Right lobe of liver (tissue), 6 donors: ENCODE results near the gene WTAP. TPM values are rescaled to one million over a fixed set of nuclear protein-coding genes. Genes with fewer than 3 reads are reported as not detected.
A peak's percentile ranks its signal among the peaks of the same experiment; 100 is the strongest.

Source experiments
- ATAC-seq, 4 donors: fragments of 200-7000 bp; cut with Tn5 transposase; one replicate each; pipeline ENCODE4 v1.9.1; 2020; ENCODE audit warnings: mild to moderate bottlenecking in 4 of 4, moderate library complexity in 4 of 4
- DNase-seq, 3 donors: peaks; one replicate each; pipeline ENCODE4 v3.0.0-alpha.2; 2020
- H3K27ac ChIP-seq, 3 donors: fragments of 200-600 bp; one replicate each; pipeline ENCODE4 v1.8.0; 2022
- H3K27me3 ChIP-seq, 2 donors: fragments of 200-600 bp; one replicate each; pipeline ENCODE4 v1.8.0; 2022
- H3K36me3 ChIP-seq, 4 donors: fragments of 200-600 bp; sonication (generic) in 1 of 4; one replicate each; pipeline versions ENCODE4 v1.5.1 to v1.8.0; 2017 to 2022; ENCODE audit warnings: control low read depth in 1 of 4
- H3K4me1 ChIP-seq, 4 donors: fragments of 200-600 bp; sonication (generic) in 1 of 4; one replicate each; pipeline versions ENCODE4 v1.5.1 to v1.8.0; 2017 to 2022; ENCODE audit warnings: control low read depth in 1 of 4
- H3K4me3 ChIP-seq, 3 donors: fragments of 200-600 bp; one replicate each; pipeline ENCODE4 v1.8.0; 2022
- H3K9me3 ChIP-seq, 4 donors: fragments of 200-600 bp; sonication (generic) in 1 of 4; one replicate each; pipeline versions ENCODE4 v1.5.1 to v1.8.0; 2017 to 2022; ENCODE audit warnings: control low read depth in 1 of 4
- CTCF ChIP-seq, 4 donors: fragments of 200-600 bp in 3 of 4; fragments of 450-650 bp in 1 of 4; IDR thresholded peaks; one replicate each; pipeline versions ENCODE4 v1.5.1 to v1.8.0; 2016 to 2022; ENCODE audit warnings: antibody characterized with exemption in 4 of 4, mild to moderate bottlenecking in 2 of 4
- POLR2A ChIP-seq: fragments of 450-650 bp; IDR thresholded peaks from one replicate; pipeline ENCODE4 v1.6.1; 2017; ENCODE audit warnings: antibody characterized with exemption, mild to moderate bottlenecking
- WGBS: methylation state at CpG from one replicate; pipeline ENCODE4 v1.1.6; 2018; ENCODE audit warnings: low coverage, low lambda C conversion rate; ENCODE audit not compliant: insufficient coverage; ENCODE audit errors: missing lambda C conversion rate; 5-methylcytosine and 5-hydroxymethylcytosine counted together
- intact Hi-C, 2 donors: fragments of 100-400 bp; cut with DNase I; formaldehyde crosslinking; loops; one replicate each; pipeline versions ENCODE4 v1.11.2 to v1.14.1; 2022
- small RNA-seq, 2 experiments: library from RNA; depleted of rRNA; stranded (forward); fragments of <200 nt; gene quantifications; one replicate each; pipeline ENCODE3, GENCODE V24; 2016
- total RNA-seq, 6 experiments: library from RNA; depleted of rRNA in 2 of 6; stranded (reverse); fragments of >200 nt in 2 of 6; fragmentation: NEBNext Ultra II Directional in 3 of 6; extraction: Animal tissue kit (Norgen Biotek cat#: 25700) in 3 of 6; gene quantifications; one replicate each; pipeline versions ENCODE4 v1.1.0 to v1.2.4, GENCODE V29; 2016 to 2023
- donor health status: DM: no; HTN: yes; CAD: no.
- donor health status: DM: no; HTN: no; CAD: no.
- donor health status: DM: no; HTN: no; CAD: no.
- donor health status: DM: no; HTN: yes; CAD: no.
- donor health status: DM: no; HTN: yes; CAD: no.

Gene WTAP
- total RNA-seq, 6 experiments from 2014 or later, result 21.1 to 64.3 (median 37.6) TPM

GRCh38 chr6:159800141-159800865, 73.0 kb downstream of the WTAP start, which contains the start of gene PNLDC1:
TSS of gene PNLDC1 (plus strand) at chr6:159800276. CDS start at chr6:159800308, 32 bp downstream.
- Histone ChIP-seq H3K4me3 (no peak within 1 kb of the TSS), H3K27me3 (no peaks in the 10 kb centered on the region), H3K9me3 (no peaks in the 10 kb centered on the region), H3K36me3 (peaks cover 3 to 33% (median 15%) of the 10 kb centered on the region in 4 donors), H3K27ac (no peak within 1 kb of the TSS), H3K4me1 (peaks cover 0 to 2% (median 0%) of the 10 kb centered on the region in 4 donors)
- DNase-seq (no peak), ATAC-seq (peak in 1 of 4 donors; percentile 19)
- 95% methylated on average over 13 of the region's 50 CpGs for WGBS
- intact Hi-C loops, result no loop called here
- TF ChIP-seq CTCF (IDR thresholded peaks at IDR 0.05) (no peak), POLR2A (no peak)

- DNase-seq (no peak), ATAC-seq (no peak)
- Histone ChIP-seq H3K27me3 (no peaks in the 10 kb centered on the region), H3K36me3 (peaks cover 3 to 25% (median 12%) of the 10 kb centered on the region in 4 donors), H3K4me3 (no peak overlapping the region), H3K9me3 (no peaks in the 10 kb centered on the region), H3K27ac (no peak overlapping the region), H3K4me1 (peaks cover 0 to 9% (median 0%) of the 10 kb centered on the region in 4 donors)
- WGBS, result 82% methylated on average over 7 of the region's 8 CpGs
- TF ChIP-seq POLR2A, result no peak
- no peak for TF ChIP-seq CTCF (IDR thresholded peaks at IDR 0.05)
- intact Hi-C loops, result no loop called here
Observed at GRCh38 chr6:159801935-159802334, 74.6 kb downstream of the WTAP start.

GRCh38 chr6:159804504-159804903, 77.2 kb downstream of the WTAP start:
- H3K9me3 ChIP-seq, result no peaks in the 10 kb centered on the region
- no peaks in the 10 kb centered on the region for H3K27me3 ChIP-seq
- H3K36me3 ChIP-seq, result no peaks in the 10 kb centered on the region
- peaks cover 0 to 9% (median 0%) of the 10 kb centered on the region in 4 donors for H3K4me1 ChIP-seq
- DNase-seq (no peak), ATAC-seq (no peak)
- 83% methylated on average over 10 of the region's 10 CpGs for WGBS
- TF ChIP-seq CTCF (IDR thresholded peaks at IDR 0.05) (no peak), POLR2A (no peak)
- H3K4me3 ChIP-seq, result no peak overlapping the region
- intact Hi-C loops, result no loop called here
- H3K27ac ChIP-seq, result no peak overlapping the region

DNA sequence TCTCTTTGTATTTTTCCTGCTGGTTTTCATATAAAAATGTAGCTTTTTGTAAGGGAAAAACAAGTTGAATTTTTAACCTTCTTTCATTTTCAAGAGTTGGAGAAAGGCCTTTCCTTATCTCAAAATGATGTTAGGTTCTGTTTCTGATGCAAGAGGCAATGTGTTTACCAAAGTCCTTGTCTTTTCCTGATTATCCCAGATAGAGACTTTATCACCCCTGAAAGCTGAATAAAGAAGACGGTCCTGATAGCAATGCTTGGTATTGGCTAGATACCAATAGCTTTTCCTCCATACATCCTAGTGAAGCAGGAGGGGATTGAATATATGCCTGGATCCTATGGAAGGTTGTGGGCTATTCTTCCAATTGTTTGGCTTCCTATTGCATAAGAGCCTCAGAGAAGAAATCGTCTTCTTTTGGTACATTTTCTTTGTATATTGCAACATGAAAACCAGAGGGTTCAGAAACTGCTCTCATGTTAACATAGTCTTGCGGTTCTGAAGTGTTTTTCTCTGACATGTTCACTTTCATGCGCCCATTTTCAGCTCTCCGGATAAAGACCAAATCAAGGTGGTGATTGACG, 78.2 kb downstream of the WTAP start:
- WGBS, result 68% methylated on average over 6 of the region's 6 CpGs
- Histone ChIP-seq H3K4me3 (no peak overlapping the region), H3K27ac (no peak overlapping the region), H3K9me3 (no peaks in the 10 kb centered on the region), H3K27me3 (no peaks in the 10 kb centered on the region), H3K36me3 (no peaks in the 10 kb centered on the region), H3K4me1 (peaks cover 0 to 9% (median 0%) of the 10 kb centered on the region in 4 donors)
- TF ChIP-seq CTCF (IDR thresholded peaks at IDR 0.05) (no peak), POLR2A (no peak)
- intact Hi-C loops, result no loop called here
- ATAC-seq, result peak in 2 of 4 donors; percentile 29 to 50
- no peak for DNase-seq

Small RNA genes within 50 kb of the gene (small RNA-seq; reads per million reads assigned to genes)
- 0 reads per million in 2 experiments for gene RNU4ATAC18P
- 122 to 169 reads per million in 2 experiments for gene SNORA20
- gene SNORA29, result 0 reads per million in 2 experiments

Other genes starting within 250 kb of the WTAP start
- 1,000 to 10,000 TPM in 3 of 6 experiments, 100 to 1,000 TPM in 3; 606 to 3,254 (median 1,720) TPM for gene SOD2, start 34.3 kb upstream of the WTAP start, total RNA-seq
- 100 to 1,000 TPM in 1 of 6 experiments, 10 to 100 TPM in 5; 11.2 to 120 (median 52.2) TPM for gene ACAT2, start 34.5 kb downstream of the WTAP start, total RNA-seq
- gene TCP1, start 62.1 kb downstream of the WTAP start, total RNA-seq, result 10 to 100 TPM; 50.4 to 97.1 (median 77.8) TPM
- gene MRPL18, start 63.0 kb downstream of the WTAP start, total RNA-seq, result 10 to 100 TPM; 26.6 to 78.5 (median 43.1) TPM
- under 1 TPM in 1 of 6 experiments, not detected in 5; 0.15 TPM for gene PNLDC1, start 72.8 kb downstream of the WTAP start, total RNA-seq
- not detected for gene MAS1, start 163.5 kb downstream of the WTAP start, total RNA-seq
- gene IGF2R, start 241.6 kb downstream of the WTAP start, total RNA-seq, result 10 to 100 TPM; 50.3 to 81.0 (median 67.1) TPM